GM12875 (cell line): ENCODE results near the gene HSD11B2.
A peak's percentile ranks its signal among the peaks of the same experiment; 100 is the strongest.

Source experiments
- H3K4me3 ChIP-seq: one replicate; pipeline ENCODE4 v1.5.1; 2011; ENCODE audit warnings: low read depth, low read length, control low read depth
- CTCF ChIP-seq: IDR thresholded peaks from 2 replicates; pipeline ENCODE4 v1.5.1; 2011; ENCODE audit warnings: low read depth, mild to moderate bottlenecking, control low read depth, inconsistent platforms, low read length, moderate library complexity, borderline replicate concordance; ENCODE audit not compliant: insufficient read depth

Gene HSD11B2

GRCh38 chr16:67430977-67431774, at the start of gene HSD11B2:
Gene HSD11B2, plus strand, starts transcription at chr16:67431121. Its CDS starts 128 bp downstream, at chr16:67431249.
- no peak for TF ChIP-seq CTCF
- H3K4me3 ChIP-seq: peak within 1 kb of the TSS; percentile 11

- H3K4me3 ChIP-seq: no peak overlapping the region
Observed at GRCh38 chr16:67383284-67383683, 47.6 kb upstream of the HSD11B2 start.

GRCh38 chr16:67384778-67385510, 46.0 kb upstream of the HSD11B2 start:
- no peak for TF ChIP-seq CTCF
- H3K4me3 ChIP-seq: no peak overlapping the region

More at GRCh38 chr16:67383284-67383683, 47.6 kb upstream of the HSD11B2 start:
- no peak for TF ChIP-seq CTCF

GRCh38 chr16:67386861-67387455, 44.0 kb upstream of the HSD11B2 start:
- H3K4me3 ChIP-seq: no peak overlapping the region
- no peak for TF ChIP-seq CTCF

- no peak for TF ChIP-seq CTCF
- H3K4me3 ChIP-seq: no peak overlapping the region
Observed at GRCh38 chr16:67387479-67388079, 43.3 kb upstream of the HSD11B2 start.

- no peak overlapping the region for H3K4me3 ChIP-seq
- TF ChIP-seq CTCF: no peak
Observed at GRCh38 chr16:67388191-67388590, 42.7 kb upstream of the HSD11B2 start.
